Sigmoid colon (tissue), 7 donors: ENCODE results near the gene ANGPTL3. TPM values are rescaled to one million over a fixed set of nuclear protein-coding genes. Genes with fewer than 3 reads are reported as not detected.

ENCODE experiments used
- DNase-seq: peaks from one replicate; pipeline ENCODE4 v3.0.0-alpha.2; 2019
- H3K27ac ChIP-seq, 4 donors: fragments of 200-600 bp; sonication (generic); one replicate each; pipeline ENCODE4 v1.5.1; 2016 to 2019; ENCODE audit warnings: mild to moderate bottlenecking in 1 of 4
- H3K27me3 ChIP-seq, 3 donors: fragments of 200-600 bp; sonication (generic); one replicate each; pipeline ENCODE4 v1.5.1; 2019; ENCODE audit warnings: mild to moderate bottlenecking in 1 of 3
- H3K36me3 ChIP-seq, 4 donors: fragments of 200-600 bp; sonication (generic); one replicate each; pipeline ENCODE4 v1.5.1; 2016 to 2019
- H3K4me1 ChIP-seq, 4 donors: fragments of 200-600 bp; sonication (generic); one replicate each; pipeline ENCODE4 v1.5.1; 2017 to 2019
- H3K4me3 ChIP-seq, 4 donors: fragments of 200-600 bp; sonication (generic); one replicate each; pipeline ENCODE4 v1.5.1; 2017 to 2019; ENCODE audit warnings: mild to moderate bottlenecking in 2 of 4, moderate library complexity in 1 of 4
- H3K9me3 ChIP-seq, 4 donors: fragments of 200-600 bp in 3 of 4; sonication (generic) in 3 of 4; one replicate each; pipeline versions ENCODE4 v1.5.1 to v1.6.1; 2013 to 2019
- CTCF ChIP-seq, 4 experiments: fragments of 450-650 bp in 3 of 4; fragments of 200-600 bp in 1 of 4; IDR thresholded peaks; one replicate each; pipeline ENCODE4 v1.5.1; 2016 to 2019; ENCODE audit warnings: antibody characterized with exemption in 4 of 4, mild to moderate bottlenecking in 3 of 4, moderate library complexity in 2 of 4
- EP300 ChIP-seq, 4 donors: sonication (generic); formaldehyde crosslinking; IDR thresholded peaks; one replicate each; pipeline ENCODE4 v1.6.1; 2017; ENCODE audit warnings: antibody characterized with exemption in 4 of 4
- POLR2A ChIP-seq, 2 donors: fragments of 450-650 bp; IDR thresholded peaks; one replicate each; pipeline ENCODE4 v1.6.1; 2016; ENCODE audit warnings: antibody characterized with exemption in 2 of 2, mild to moderate bottlenecking in 2 of 2, moderate library complexity in 2 of 2
- POLR2AphosphoS5 ChIP-seq, 4 donors: sonication (generic); formaldehyde crosslinking; IDR thresholded peaks; one replicate each; pipeline ENCODE4 v1.6.1; 2017; ENCODE audit warnings: antibody characterized with exemption in 4 of 4
- WGBS, 2 donors: extraction: QIAGEN DNeasy Blood & Tissue Kit; methylation state at CpG; one replicate each; pipeline ENCODE4 v1.1.7; 2013; 5-methylcytosine and 5-hydroxymethylcytosine counted together
- intact Hi-C: fragments of 100-400 bp; cut with DNase I; formaldehyde crosslinking; loops from one replicate; pipeline ENCODE4 v1.15.1; 2023
- polyA plus RNA-seq, 3 donors: library from polyadenylated mRNA; stranded (reverse); fragments of 200-250 nt; gene quantifications; one replicate each; pipeline ENCODE4 v1.2.3, GENCODE V29; 2013
- total RNA-seq, 4 donors: library from RNA; depleted of rRNA; stranded (reverse); fragments of >200 nt; gene quantifications; one replicate each; pipeline ENCODE4 v1.1.0, GENCODE V29; 2016
- donor health status: healthy with polysubstance abuse.
- donor health status: Bipolar disorder and iron deficiency.
- donor health status: healthy.

The ANGPTL3 gene
- total and polyA plus RNA-seq, 7 donors = not detected

DNA sequence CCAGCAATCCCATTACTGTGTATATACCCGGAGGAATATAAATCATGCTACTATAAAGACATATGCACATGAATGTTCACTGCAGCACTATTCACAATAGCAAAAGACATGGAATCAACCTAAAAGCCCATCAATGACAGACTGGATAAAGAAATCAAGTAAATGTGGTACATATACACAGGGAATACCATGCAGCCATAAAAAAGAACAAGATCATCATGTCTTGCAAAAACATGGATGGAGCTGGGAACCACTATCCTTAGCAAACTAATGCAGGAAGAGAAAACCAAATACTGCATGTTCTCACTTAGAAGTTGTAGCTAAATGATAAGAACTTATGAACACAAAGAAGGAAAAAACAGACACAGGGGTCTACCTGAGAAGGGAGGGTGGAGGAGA lies 6.4 kb upstream of the ANGPTL3 start:
- H3K36me3 ChIP-seq = peaks cover 0 to 9% (median 0%) of the 10 kb centered on the region in 4 donors
- no peaks in the 10 kb centered on the region for H3K4me1 ChIP-seq
- intact Hi-C loops = no loop called here
- WGBS, 2 donors = 95 to 98% methylated on average over 1 of the region's 1 CpG
- TF ChIP-seq POLR2A (IDR thresholded peaks at IDR 0.05) (no peak), POLR2AphosphoS5 (IDR thresholded peaks at IDR 0.05) (no peak), CTCF (IDR thresholded peaks at IDR 0.05) (no peak), EP300 (IDR thresholded peaks at IDR 0.05) (no peak)
- H3K4me3 ChIP-seq = no peak overlapping the region
- H3K27me3 ChIP-seq = no peaks in the 10 kb centered on the region
- no peak overlapping the region for H3K27ac ChIP-seq
- H3K9me3 ChIP-seq = no peaks in the 10 kb centered on the region
- no peak for DNase-seq

DNA sequence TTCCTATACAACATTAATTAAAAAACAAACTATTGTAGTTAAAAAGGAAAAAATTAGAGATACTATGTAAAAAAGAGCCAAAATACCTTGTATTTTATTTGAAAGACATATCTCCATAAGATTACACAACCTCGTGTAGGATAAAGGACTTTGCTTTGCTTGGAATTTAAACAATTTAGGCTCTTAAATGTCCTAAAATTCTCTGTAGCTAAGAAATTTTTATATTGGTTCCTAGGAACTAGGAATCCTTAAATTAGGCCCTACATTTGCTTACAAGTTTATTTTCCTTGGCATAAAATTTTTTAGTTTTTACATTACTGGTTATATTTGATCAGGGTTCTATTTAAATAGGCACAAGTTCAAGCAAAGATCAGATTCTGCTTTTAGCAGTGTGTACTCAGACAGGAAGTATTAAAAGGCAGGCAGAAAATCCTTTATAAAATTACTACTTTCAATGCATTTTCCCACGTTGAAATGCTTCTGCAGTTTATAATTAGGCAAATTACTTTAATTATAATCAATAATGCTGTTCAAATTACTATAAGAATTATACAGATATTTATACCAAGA lies 3.4 kb upstream of the ANGPTL3 start:
- 33 to 56% methylated on average over 2 of the region's 2 CpGs for WGBS, 2 donors
- H3K4me1 ChIP-seq = no peaks in the 10 kb centered on the region
- no peak overlapping the region for H3K27ac ChIP-seq

DNA sequence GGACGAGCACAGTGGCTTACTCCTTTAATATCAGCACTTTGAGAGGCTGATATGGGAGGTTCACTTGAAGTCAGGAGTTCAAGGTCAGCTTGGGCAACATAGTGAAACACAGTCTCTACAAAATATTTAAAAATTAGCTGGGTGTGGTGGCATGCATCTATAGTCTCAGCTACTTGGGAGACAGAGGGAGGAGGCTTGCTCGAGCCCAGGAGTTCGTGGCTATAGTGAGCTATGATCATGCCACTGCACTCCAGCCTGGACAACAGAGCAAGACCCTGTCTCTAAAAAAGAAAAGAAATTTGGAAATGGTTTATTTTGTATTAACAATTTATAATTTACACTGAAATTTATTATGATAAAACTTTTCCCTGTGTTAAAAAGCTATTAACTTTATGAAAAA lies 1.7 kb upstream of the ANGPTL3 start:
- no peak for DNase-seq
- H3K4me3 ChIP-seq = no peak overlapping the region
- H3K27me3 ChIP-seq = no peaks in the 10 kb centered on the region
- TF ChIP-seq EP300 (IDR thresholded peaks at IDR 0.05) (no peak), CTCF (IDR thresholded peaks at IDR 0.05) (no peak), POLR2A (IDR thresholded peaks at IDR 0.05) (no peak), POLR2AphosphoS5 (IDR thresholded peaks at IDR 0.05) (no peak)
- H3K27ac ChIP-seq = no peak overlapping the region
- intact Hi-C loops = no loop called here
- 90 to 97% methylated on average over 3 of the region's 3 CpGs for WGBS, 2 donors
- H3K36me3 ChIP-seq = no peaks in the 10 kb centered on the region
- no peaks in the 10 kb centered on the region for H3K4me1 ChIP-seq
- no peaks in the 10 kb centered on the region for H3K9me3 ChIP-seq

More for the DNA sequence above, 3.4 kb upstream of the ANGPTL3 start:
- Histone ChIP-seq H3K9me3 (no peaks in the 10 kb centered on the region), H3K36me3 (no peaks in the 10 kb centered on the region), H3K4me3 (no peak overlapping the region), H3K27me3 (no peaks in the 10 kb centered on the region)
- no peak for DNase-seq
- intact Hi-C loops = no loop called here
- TF ChIP-seq EP300 (IDR thresholded peaks at IDR 0.05) (no peak), CTCF (IDR thresholded peaks at IDR 0.05) (no peak), POLR2A (IDR thresholded peaks at IDR 0.05) (no peak), POLR2AphosphoS5 (IDR thresholded peaks at IDR 0.05) (no peak)

DNA sequence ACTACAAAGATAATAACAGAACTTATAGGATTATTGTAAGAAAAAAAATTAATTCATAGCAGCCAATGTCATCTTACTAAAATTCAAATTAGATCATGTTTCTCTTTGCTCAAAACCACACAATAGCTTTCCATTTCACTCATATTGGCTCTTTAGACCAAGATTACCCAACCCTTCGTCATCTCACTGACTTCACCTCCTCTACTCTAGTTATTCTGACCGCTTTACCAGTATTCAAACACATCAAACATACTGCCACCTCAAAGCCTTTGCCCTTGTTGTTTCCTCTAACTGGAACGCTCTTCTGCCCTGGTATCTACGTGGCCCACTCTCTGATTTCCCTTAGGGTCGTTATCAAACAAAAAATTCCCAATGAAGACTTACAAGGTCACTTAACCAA lies 1.7 kb downstream of the ANGPTL3 start:
- Histone ChIP-seq H3K27me3 (no peaks in the 10 kb centered on the region), H3K36me3 (no peaks in the 10 kb centered on the region), H3K27ac (no peak overlapping the region), H3K9me3 (no peaks in the 10 kb centered on the region), H3K4me1 (no peaks in the 10 kb centered on the region), H3K4me3 (no peak overlapping the region)
- intact Hi-C loops = no loop called here
- 86 to 89% methylated on average over 5 of the region's 5 CpGs for WGBS, 2 donors
- TF ChIP-seq POLR2AphosphoS5 (IDR thresholded peaks at IDR 0.05) = no peak
- no peak for TF ChIP-seq POLR2A (IDR thresholded peaks at IDR 0.05)
- no peak for TF ChIP-seq EP300 (IDR thresholded peaks at IDR 0.05)
- no peak for TF ChIP-seq CTCF (IDR thresholded peaks at IDR 0.05)
- no peak for DNase-seq

DNA sequence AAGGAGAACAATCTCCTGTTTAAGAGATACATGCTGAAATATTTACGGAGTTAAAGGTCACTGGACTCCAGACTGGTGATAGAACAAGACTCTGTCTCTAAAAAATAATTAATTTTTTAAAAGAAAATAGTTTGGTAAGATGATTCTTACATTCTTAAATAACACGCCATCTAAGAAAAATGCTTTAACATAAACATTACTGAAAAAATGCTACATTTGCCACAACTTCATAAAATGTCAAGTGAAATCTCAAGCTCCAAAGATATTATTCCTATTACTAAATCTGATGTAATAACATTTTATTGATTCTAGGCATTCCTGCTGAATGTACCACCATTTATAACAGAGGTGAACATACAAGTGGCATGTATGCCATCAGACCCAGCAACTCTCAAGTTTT lies 4.1 kb downstream of the ANGPTL3 start:
- Histone ChIP-seq H3K36me3 (no peaks in the 10 kb centered on the region), H3K27me3 (no peaks in the 10 kb centered on the region), H3K9me3 (no peaks in the 10 kb centered on the region), H3K4me1 (no peaks in the 10 kb centered on the region), H3K4me3 (no peak overlapping the region), H3K27ac (no peak overlapping the region)
- no peak for TF ChIP-seq CTCF (IDR thresholded peaks at IDR 0.05)
- no peak for TF ChIP-seq POLR2A (IDR thresholded peaks at IDR 0.05)
- TF ChIP-seq EP300 (IDR thresholded peaks at IDR 0.05) = no peak
- TF ChIP-seq POLR2AphosphoS5 (IDR thresholded peaks at IDR 0.05) = no peak
- WGBS, 2 donors = 90 to 94% methylated on average over 2 of the region's 2 CpGs
- intact Hi-C loops = no loop called here
- DNase-seq = no peak
